Measurements from ENCODE around the gene RAD51B. TPM values are rescaled to one million over a fixed set of nuclear protein-coding genes. Genes with fewer than 3 reads are reported as not detected.

Gene RAD51B
- total RNA-seq, 1 experiment from 2014 or later, result 14.2 TPM

GRCh38 chr14:68367536-68367935, 548.0 kb downstream of the RAD51B start:
- DNase-seq (ENCODE audit: low spot score), result no peak
- H3K9me3 Mint-ChIP-seq, result no peaks in the 10 kb centered on the region
- peaks cover 14% of the 10 kb centered on the region for H3K27me3 Mint-ChIP-seq (ENCODE audit: low read depth)
- H3K36me3 Mint-ChIP-seq, result no peaks in the 10 kb centered on the region
- H3K27ac Mint-ChIP-seq, result no peak overlapping the region
- peaks cover 33% of the 10 kb centered on the region for H3K4me1 Mint-ChIP-seq
- TF ChIP-seq CDX4 (CRISPR knock-in tag; IDR thresholded peaks at IDR 0.05; ENCODE audit: borderline replicate concordance) (no peak), NR1H2 (CRISPR knock-in tag; IDR thresholded peaks at IDR 0.05) (no peak), ZNF263 (CRISPR knock-in tag; IDR thresholded peaks at IDR 0.05; ENCODE audit: low read depth) (no peak), PRDM15 (CRISPR knock-in tag; IDR thresholded peaks at IDR 0.05) (no peak), ZNF532 (CRISPR knock-in tag; IDR thresholded peaks at IDR 0.05; ENCODE audit: borderline replicate concordance) (no peak)
- TF ChIP-seq, protein P1, sequence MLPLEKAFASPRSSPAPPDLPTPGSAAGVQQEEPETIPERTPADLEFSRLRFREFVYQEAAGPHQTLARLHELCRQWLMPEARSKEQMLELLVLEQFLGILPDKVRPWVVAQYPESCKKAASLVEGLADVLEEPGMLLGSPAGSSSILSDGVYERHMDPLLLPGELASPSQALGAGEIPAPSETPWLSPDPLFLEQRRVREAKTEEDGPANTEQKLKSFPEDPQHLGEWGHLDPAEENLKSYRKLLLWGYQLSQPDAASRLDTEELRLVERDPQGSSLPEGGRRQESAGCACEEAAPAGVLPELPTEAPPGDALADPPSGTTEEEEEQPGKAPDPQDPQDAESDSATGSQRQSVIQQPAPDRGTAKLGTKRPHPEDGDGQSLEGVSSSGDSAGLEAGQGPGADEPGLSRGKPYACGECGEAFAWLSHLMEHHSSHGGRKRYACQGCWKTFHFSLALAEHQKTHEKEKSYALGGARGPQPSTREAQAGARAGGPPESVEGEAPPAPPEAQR (CRISPR knock-in tag; IDR thresholded peaks at IDR 0.05), result no peak
- TF ChIP-seq, protein P2, sequence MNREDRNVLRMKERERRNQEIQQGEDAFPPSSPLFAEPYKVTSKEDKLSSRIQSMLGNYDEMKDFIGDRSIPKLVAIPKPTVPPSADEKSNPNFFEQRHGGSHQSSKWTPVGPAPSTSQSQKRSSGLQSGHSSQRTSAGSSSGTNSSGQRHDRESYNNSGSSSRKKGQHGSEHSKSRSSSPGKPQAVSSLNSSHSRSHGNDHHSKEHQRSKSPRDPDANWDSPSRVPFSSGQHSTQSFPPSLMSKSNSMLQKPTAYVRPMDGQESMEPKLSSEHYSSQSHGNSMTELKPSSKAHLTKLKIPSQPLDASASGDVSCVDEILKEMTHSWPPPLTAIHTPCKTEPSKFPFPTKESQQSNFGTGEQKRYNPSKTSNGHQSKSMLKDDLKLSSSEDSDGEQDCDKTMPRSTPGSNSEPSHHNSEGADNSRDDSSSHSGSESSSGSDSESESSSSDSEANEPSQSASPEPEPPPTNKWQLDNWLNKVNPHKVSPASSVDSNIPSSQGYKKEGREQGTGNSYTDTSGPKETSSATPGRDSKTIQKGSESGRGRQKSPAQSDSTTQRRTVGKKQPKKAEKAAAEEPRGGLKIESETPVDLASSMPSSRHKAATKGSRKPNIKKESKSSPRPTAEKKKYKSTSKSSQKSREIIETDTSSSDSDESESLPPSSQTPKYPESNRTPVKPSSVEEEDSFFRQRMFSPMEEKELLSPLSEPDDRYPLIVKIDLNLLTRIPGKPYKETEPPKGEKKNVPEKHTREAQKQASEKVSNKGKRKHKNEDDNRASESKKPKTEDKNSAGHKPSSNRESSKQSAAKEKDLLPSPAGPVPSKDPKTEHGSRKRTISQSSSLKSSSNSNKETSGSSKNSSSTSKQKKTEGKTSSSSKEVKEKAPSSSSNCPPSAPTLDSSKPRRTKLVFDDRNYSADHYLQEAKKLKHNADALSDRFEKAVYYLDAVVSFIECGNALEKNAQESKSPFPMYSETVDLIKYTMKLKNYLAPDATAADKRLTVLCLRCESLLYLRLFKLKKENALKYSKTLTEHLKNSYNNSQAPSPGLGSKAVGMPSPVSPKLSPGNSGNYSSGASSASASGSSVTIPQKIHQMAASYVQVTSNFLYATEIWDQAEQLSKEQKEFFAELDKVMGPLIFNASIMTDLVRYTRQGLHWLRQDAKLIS (CRISPR knock-in tag; IDR thresholded peaks at IDR 0.05; ENCODE audit: borderline replicate concordance), result no peak
- ChIA-PET POLR2A (interaction anchor here (0.6 kb wide), 1 partner anchor 89 kb away, joined by 5 read pairs; no protein-coding TSS in a partner anchor), CTCF (no interaction called here)
- no peak overlapping the region for H3K4me3 Mint-ChIP-seq
- no peak for ATAC-seq

DNA sequence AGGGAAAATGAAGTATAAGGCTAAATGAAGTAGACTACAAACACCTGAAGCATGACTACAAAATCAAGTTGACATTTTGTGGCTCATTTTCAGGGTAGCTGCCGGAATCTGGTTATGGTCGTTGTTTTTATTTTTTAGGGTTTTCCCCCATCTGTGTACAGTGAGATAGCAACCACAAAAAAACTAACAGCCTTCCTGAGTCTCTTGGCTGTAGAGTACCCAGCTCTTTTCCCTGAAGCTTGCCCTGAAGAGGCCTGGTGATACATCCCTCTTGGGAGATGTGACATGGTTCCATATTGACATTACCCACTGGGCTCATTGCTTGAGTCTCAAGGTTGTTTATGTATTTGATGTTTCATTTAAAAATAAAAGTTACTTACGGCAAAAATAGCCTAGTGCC, 549.3 kb downstream of the RAD51B start:
- Mint-ChIP-seq H3K4me3 (no peak overlapping the region), H3K27ac (no peak overlapping the region), H3K4me1 (peaks cover 33% of the 10 kb centered on the region), H3K36me3 (no peaks in the 10 kb centered on the region), H3K27me3 (ENCODE audit: low read depth) (peaks cover 14% of the 10 kb centered on the region), H3K9me3 (peaks cover 6% of the 10 kb centered on the region; the same call in 1 of the 2 replicates)
- ATAC-seq (no peak), DNase-seq (ENCODE audit: low spot score) (no peak)
- ChIA-PET POLR2A (interaction anchor here (0.6 kb wide), 1 partner anchor 10 kb away, joined by 3 read pairs; no protein-coding TSS in a partner anchor), CTCF (no interaction called here)
- TF ChIP-seq ZNF423 (CRISPR knock-in tag; IDR thresholded peaks at IDR 0.05), result no peak
- TF ChIP-seq ZNF281 (CRISPR knock-in tag; IDR thresholded peaks at IDR 0.05), result no peak
- no peak for TF ChIP-seq ZMAT4 (CRISPR knock-in tag; IDR thresholded peaks at IDR 0.05)
